ENCODE measurements around the gene DRAP1.

GRCh38 chr11:65899356-65900124, 19.7 kb upstream of the DRAP1 start:
- TF ChIP-seq EZH2 (IDR thresholded peaks at IDR 0.05) = no peak
- TF ChIP-seq POLR2AphosphoS5 (IDR thresholded peaks at IDR 0.05; ENCODE audit: borderline replicate concordance, low read depth, low read length) = no peak
- TF ChIP-seq FOXP2 (optimal IDR thresholded peaks at IDR 0.05; ENCODE audit: control extremely low read depth, extremely low read length, insufficient read depth) = no peak

Data from SK-N-MC (cell line).